GM19035 (cell line): ENCODE results near the gene THAP2.
"Not testable (repeated sequence)": the region's sequence is repeated elsewhere in the genome, so short reads cannot be mapped to it uniquely, and the experiment has no call there.

Experiments used
- ATAC-seq: cut with Tn5 transposase; IDR thresholded peaks from one replicate; pipeline ENCODE4 v1.9.1; 2021; ENCODE audit not compliant: unreplicated experiment

Gene THAP2

DNA sequence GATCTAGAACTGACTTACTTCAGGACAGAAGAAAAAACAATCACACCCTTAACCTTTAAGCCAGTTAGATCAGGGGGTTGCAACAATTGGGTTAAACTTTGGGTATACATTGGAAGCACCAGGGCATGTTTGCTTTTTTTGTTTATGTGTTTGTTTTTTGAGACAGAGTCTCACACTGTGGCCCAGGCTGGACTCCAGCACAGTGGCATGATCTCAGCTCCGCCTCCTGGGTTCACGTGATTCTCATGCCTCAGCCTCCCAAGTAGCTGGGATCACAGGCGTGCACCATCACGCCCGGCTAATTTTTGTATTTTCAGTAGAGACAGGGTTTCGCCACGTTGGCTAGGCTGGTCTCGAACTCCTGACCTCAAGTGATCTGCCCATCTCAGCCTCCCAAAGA, 38.1 kb downstream of the THAP2 start:
- ATAC-seq: not testable (repeated sequence)

DNA sequence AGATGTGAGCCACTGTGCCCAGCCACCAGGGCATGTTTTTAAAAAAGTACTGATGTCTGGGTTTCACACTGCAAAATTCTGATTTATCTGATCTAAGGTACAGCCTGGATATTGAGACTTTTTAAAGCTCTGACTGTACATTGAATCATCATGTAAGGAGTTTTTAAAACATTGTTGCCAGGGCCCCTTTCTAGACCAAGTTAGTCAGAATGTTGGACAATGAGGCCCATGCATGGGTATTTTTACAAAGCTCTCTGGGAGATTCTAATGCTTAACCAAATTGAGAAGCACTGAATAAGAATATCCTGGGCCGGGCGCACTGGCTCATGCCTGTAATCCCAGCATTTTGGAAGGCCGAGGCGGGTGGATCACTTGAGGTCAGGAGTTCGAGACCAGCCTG, 38.5 kb downstream of the THAP2 start:
- ATAC-seq: no peak

DNA sequence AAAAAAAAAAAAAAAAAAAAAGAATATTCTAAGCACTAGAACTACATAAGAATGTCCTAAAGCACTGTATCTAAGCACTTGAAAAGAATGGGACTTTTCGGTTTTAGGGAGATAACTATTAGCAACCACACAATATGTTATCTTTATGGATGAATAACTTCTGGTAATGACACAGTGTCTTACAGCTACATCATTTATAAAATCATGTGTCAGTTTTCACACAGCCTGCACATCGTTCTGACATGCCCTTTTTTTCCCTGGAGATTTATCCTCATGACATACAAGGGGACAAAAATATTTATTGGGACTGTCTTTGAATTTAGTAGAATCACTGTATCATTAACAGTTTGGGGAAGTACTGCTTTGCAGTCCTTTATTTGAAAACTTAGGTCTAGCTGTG, 39.1 kb downstream of the THAP2 start:
- no peak for ATAC-seq

DNA sequence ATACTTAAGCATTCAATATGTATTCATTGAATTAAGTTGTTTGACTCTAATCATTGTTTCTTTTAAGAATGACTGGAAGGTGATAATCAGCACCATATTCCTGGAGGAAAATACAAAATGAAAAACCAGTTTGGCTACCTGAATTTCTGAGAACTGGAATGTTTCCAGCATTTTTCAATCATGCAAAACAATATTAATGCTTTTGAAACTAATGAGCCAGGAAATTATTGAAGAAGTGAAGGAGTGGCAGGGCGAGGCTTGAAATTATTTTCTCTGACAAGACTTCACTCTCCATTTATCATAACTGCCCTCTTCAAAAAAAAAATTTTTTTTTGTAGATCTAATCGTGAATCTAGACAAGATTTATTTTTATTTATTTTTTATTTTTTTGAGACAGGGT, 40.8 kb downstream of the THAP2 start:
- ATAC-seq: no peak

DNA sequence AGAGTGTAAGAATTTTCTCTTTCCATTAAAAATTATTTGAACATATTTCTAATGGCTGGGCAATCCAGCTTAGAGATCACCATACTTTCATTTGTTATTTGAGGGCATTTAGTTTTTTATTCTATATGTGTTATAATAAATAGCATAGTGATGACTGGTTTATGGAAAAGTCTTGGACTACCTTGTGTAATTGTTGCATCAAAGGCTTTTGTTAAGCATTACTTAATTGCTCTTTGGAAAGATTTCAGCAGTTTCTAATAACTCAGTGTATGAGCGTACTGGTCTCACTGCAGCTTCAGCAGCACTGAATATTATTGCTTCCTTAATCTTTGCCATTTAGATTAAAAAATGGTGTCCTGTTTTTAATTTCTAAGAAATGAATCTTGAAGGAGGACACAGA, 44.6 kb downstream of the THAP2 start:
- no peak for ATAC-seq

DNA sequence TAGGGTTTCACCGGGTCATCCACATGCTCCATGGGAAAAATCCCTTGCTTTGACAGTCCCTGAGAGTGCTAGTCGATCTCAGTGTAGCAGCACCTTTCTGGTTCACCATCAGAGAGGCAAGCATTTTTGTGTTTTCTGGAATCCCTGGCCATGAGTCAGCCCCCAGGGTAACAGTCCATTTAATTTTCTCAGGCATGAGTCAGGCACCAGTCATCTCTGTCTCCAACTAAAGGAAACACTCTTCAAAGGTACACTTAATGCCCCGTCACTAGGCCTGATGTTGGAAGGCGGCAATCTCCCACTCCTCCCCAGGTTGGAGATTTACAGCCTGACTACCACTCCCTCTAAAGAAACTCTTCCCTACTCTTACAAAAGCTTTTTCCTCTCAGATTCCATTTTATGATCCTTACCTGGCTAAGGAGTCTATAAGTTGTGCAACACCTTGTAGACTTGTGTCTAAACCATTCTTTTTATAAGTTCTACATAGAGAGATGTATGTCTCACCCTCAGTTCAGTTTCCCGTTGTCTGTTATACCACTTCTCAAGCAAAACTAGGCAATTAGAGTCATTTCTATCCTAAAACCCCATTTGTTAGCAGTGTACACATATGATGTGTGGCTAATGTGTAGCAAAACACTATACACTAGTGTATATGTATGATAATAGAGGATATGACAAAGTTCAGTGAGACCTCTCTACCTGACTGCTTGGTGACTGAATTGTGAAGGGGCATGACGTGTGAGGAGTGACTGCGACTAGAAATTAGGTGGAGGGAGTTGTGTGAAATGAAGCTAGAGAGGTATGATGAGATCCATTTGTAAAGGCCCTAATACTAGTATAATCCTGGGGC, 46.4 kb downstream of the THAP2 start:
- no peak for ATAC-seq

DNA sequence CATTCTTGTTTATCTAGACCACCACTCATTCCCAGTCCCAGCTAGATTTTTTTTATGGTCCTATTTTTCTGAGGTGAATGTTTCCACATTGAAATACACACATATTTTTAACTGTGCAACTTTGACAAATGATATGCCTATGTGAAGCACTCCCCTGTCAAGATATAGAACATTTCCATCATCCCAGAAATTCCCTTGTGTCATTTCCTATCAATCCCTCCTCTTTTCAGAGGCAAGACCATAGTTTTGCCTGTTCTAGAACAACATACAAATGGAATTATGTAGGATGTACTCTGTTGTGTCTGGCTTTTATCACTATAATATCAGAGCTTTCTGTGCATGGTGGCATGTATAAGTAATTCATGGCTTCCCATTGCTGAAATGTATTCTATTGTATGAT, 54.5 kb downstream of the THAP2 start:
- ATAC-seq: no peak

DNA sequence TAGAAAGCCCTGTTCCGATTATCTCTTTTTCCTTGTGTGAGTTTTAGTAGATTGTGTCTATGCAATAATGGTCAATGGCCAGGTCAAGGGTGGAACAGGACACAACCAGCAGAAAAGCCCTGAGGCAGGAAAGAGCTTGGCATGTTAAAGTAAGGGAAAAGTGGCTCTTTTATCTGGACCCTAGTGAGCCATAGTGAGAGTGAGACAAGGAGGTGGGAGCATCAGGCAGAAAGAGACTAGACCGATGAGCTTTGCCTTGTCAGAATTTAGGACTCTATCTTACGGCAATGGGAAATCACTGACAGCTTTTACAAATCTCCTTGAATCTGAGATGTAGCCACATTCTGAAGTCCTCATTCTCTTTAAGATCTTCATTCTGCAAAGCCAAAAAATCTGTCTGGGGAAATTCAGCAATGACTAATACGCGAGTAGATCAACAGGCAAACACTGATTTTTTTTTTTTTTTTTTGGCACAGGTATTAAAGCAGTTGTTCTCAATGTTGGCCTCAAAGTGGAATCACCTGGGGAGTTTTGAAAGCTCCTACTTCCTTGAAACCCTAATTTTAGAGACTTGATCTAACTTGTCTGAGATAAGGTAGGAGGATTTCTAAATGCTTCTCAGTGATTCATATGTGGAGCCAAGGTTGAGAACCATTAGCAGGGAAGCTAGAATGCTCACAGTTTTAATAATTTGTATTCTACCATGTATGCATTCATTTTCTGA, 55.7 kb downstream of the THAP2 start:
- no peak for ATAC-seq

DNA sequence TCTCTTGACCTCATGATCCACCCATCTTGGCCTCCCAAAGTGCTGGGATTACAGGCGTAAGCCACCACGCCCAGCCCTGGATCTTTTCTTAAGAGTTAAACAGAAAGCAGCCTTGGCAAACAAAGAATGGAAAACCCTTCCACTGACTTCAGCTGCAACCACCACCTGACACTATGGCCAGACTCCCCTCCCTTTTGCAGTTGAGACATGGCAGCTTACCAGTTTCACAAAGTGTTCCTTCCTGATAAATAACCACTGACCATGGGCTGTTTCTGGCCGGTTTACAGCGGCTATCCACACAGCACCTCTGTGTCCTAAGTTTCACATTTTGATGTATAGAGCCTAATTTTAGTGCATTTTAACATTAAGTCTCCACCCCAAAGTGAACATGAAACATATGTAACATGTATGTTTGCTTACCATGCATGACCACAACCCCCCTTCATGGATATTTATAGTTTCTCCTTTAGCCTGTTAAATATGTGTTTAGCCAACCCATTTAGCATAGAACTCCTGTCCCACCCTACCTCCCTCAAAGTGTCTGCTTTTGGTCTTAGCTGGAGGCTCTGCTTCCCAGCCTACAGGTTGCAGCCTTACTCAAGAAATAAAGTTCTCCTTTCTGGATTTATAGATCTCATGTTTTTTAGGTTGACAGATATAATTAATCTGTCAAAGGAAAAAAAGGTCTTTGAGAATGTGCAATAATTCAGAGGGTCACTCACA, 57.8 kb downstream of the THAP2 start:
- ATAC-seq: no peak

DNA sequence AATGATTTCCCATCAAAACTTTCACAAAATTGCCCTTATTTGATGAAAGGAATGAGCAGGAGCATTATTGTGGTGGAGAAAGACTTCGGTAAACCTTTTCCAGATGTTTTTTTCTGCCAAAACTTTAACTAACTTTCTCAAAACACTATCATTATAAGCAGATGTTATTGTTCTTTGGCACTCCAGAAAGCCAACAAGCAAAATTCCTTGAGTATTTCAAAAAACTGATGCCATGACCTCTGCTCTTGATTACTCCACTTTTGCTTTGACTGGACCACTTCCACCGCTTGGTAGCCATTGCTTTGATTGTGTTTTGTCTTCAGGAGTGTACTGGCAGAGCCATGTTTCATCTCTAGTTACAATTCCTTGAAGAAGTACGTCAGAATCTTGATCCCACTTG, 60.9 kb downstream of the THAP2 start:
- no peak for ATAC-seq

DNA sequence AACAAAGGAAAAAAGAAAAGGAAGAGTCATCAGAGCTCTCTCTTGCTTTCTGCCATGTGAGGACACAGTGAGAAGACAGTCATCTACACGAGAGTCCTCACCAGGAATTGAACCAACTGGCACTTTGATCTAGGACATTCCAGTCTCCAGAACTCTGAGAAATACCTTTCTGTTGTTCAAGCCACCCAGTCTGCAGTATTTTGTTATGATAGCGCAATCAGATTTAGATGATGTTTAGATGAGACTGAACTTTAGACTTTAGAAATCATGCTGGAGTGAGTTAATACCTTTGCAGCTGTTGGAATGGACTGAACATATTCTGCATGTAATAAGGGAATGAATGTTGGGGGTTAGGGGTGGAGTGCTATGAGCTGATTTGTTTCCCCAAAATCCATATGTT, 62.4 kb downstream of the THAP2 start:
- ATAC-seq: no peak

DNA sequence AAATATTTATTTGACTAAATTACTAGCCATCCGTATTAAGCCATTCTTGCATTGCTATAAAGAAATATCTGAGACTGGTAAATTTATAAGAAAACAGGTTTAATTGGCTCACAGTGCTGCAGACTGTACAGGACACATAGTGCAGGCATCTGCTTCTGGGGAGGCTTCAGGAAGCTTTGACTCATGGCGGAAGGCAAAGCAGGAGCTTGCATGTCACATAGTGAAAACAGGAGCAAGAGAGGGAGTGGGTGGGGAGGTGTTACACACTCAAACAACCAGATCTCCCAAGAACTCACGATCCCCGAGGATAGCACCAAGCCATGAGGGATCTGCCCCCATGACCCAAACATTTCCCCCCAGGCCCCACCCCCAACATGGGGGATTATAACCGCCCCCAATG, 63.9 kb downstream of the THAP2 start:
- ATAC-seq: no peak
